BJ (cell line): ENCODE results near the gene GRIK3. TPM values are rescaled to one million over a fixed set of nuclear protein-coding genes. Genes with fewer than 3 reads are reported as not detected.

Source experiments
- CTCF ChIA-PET: fragments of 350-600 bp; formaldehyde crosslinking; extraction: SDS; loops from one replicate; lab custom pipeline; 2021; ENCODE audit warnings: antibody characterized with exemption, inconsistent platforms; lab: Yijun Ruan, JAX
- POLR2A ChIA-PET: fragments of 300-600 bp; sonication (Branson Sonifier 250); formaldehyde crosslinking; extraction: SDS; loops from one replicate; lab custom pipeline; 2021; ENCODE audit warnings: antibody characterized with exemption; lab: Charles Lee
- DNase-seq: peaks from one replicate; pipeline ENCODE4 v3.0.0-alpha.2; 2011; ENCODE audit warnings: low read depth
- H3K27me3 ChIP-seq: 2 replicates; pipeline ENCODE4 v1.6.0; 2011; ENCODE audit warnings: low read length; ENCODE audit not compliant: control insufficient read depth, insufficient read depth
- H3K36me3 ChIP-seq: 2 replicates; pipeline ENCODE4 v1.5.1; 2011; ENCODE audit warnings: low read length; ENCODE audit not compliant: control insufficient read depth, insufficient read depth
- H3K4me3 ChIP-seq: 2 replicates; pipeline ENCODE4 v1.5.1; 2011; ENCODE audit warnings: low read depth, mild to moderate bottlenecking, control low read depth, low read length
- CTCF ChIP-seq: IDR thresholded peaks from 2 replicates; pipeline ENCODE4 v1.5.1; 2011; ENCODE audit warnings: low read depth, mild to moderate bottlenecking, control low read depth, inconsistent platforms, low read length, moderate library complexity; ENCODE audit not compliant: insufficient read depth
- polyA plus RNA-seq: library from polyadenylated mRNA; depleted of rRNA; stranded (reverse); fragments of >200 nt; gene quantifications from 2 replicates; pipeline ENCODE4 v1.2.3, GENCODE V29; 2011

GRIK3 gene
- polyA plus RNA-seq, 1 experiment: not detected

DNA sequence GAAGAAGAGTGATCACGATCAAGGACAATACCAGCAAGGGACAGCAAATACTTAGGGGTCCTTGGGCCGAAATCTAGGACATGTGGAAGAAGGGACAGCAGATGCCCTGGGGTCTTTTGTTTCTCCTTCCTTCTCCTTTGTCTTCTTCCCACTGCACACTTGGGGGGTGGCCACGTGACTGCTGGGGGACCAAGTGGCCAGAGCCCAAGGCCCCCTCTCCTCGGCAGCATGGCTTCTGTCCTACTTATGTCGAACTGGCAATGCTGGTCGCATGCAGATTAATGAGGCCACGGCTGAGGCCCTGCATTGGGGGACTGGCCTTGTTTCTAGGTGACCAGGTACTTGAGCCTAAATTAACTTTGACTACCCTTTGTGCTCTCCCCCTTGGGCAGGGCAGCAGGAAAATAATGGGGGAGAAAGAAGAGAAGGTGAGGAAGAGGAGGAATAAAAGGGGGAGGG lies 83.0 kb downstream of the GRIK3 start:
- no peak overlapping the region for H3K4me3 ChIP-seq
- CTCF ChIA-PET: no interaction called here
- no peak for TF ChIP-seq CTCF
- DNase-seq: no peak
- no peaks in the 10 kb centered on the region for H3K27me3 ChIP-seq
- POLR2A ChIA-PET: no interaction called here
- no peaks in the 10 kb centered on the region for H3K36me3 ChIP-seq

DNA sequence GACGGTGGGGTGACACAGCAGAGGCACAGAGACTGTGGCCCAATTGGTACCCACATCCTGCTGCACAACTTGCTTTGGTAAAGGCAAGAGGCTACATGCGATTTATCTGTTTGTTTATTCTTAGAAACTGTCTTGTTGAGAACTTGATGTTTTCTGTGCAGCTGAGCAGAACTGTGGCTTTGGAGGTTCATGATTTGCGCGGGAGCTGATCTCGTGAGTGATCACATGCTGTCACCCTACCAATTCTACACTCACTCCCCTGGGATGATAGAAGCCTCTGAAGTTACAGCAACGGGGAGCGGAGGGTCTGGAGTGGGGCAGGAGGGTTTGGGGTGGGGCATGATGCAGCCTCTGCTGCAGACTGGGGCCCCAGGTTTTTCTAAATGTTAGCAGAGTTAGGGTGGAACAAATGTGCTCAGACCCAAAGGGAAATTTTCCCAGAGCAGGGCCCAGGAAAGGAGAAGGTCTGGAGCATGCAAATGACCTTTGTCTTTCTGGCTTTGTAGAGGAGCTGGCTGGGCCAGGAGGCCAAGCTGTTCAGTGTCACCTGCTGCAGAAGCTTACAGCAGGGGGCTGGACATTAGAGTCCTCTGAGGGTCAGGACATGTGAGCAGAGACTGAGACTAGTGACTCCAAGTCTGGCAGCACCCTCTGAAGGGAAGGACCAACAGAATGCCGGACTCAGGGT lies 83.6 kb downstream of the GRIK3 start:
- ChIA-PET CTCF (no interaction called here), POLR2A (no interaction called here)
- Histone ChIP-seq H3K36me3 (no peaks in the 10 kb centered on the region), H3K27me3 (no peaks in the 10 kb centered on the region), H3K4me3 (no peak overlapping the region)
- no peak for DNase-seq
- no peak for TF ChIP-seq CTCF

DNA sequence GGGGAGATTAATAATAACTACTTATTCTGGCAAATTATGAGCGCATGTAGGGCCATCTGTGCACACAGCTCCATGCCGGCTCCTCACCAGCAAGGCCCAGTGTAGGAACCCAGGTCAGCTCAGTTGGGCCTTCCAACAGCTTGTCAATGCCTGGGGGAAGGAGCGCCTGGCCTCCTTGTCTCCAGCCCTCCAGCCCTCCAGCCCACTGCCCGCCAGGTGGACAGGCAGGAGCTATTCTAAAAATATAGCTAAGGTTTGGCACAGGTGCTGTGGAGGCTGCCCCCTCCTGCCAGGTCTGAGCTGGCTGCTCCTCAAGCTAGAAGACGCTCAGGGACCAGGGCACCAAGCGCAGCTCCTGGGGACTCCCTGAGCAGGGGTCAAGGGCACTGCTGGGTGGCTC lies 85.7 kb downstream of the GRIK3 start:
- no peak for TF ChIP-seq CTCF
- DNase-seq: no peak
- H3K4me3 ChIP-seq: no peak overlapping the region
- H3K36me3 ChIP-seq: no peaks in the 10 kb centered on the region
- ChIA-PET CTCF (no interaction called here), POLR2A (no interaction called here)
- no peaks in the 10 kb centered on the region for H3K27me3 ChIP-seq

DNA sequence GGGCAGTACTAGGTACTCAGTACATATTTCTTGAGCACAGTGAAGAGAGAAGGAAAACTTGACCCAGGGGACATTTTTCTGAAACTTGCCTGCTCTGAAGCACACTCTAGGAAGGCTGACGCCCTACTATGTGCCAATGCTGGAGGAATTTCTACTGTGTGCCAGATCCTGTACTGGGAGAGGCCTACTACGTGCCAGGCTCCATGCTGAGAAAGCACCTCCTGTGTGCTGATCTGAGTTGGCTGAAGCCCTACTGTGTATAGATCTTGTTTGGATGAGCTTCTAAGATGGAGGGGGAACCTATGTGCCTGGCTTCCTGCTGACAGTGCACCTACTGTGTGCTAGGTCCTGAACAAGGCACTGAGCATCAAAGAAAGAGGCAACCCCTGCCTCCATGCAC lies 86.2 kb downstream of the GRIK3 start:
- DNase-seq: no peak
- H3K36me3 ChIP-seq: no peaks in the 10 kb centered on the region
- TF ChIP-seq CTCF: no peak
- POLR2A ChIA-PET: no interaction called here
- H3K4me3 ChIP-seq: no peak overlapping the region
- CTCF ChIA-PET: interaction anchor here (0.6 kb wide), 1 partner anchor 460 kb away, joined by 4 read pairs; no protein-coding TSS in a partner anchor
- H3K27me3 ChIP-seq: no peaks in the 10 kb centered on the region

DNA sequence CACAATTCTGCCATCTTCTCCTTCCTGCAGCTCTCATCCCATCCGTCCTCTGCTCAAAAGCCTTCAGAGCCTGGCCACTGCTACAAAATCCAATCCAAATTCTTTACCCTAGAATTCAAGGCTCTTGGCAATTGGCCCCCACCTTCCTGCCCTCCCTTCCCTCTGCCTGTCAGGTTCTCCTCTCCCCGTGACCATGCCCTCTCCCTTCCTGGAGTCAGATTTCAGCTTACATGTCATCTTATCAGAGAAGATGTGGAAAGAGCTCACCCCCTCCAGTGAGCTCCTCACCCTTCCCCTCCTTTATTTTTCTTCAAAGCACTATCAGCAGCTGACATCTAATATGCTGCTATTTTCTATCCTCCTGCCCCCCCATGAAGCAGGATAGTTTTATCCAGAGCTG lies 86.9 kb downstream of the GRIK3 start:
- no peaks in the 10 kb centered on the region for H3K36me3 ChIP-seq
- ChIA-PET POLR2A (no interaction called here), CTCF (no interaction called here)
- H3K4me3 ChIP-seq: no peak overlapping the region
- no peak for TF ChIP-seq CTCF
- no peak for DNase-seq
- no peaks in the 10 kb centered on the region for H3K27me3 ChIP-seq
